SU-DHL-6 (cell line): ENCODE measurements around the gene SSR3.

ENCODE experiments used
- H2AFZ ChIP-seq: fragments of 200-600 bp; sonication (generic); 2 replicates; pipeline ENCODE4 v1.6.1; 2014; ENCODE audit warnings: low read depth, mild to moderate bottlenecking, moderate library complexity, mixed read lengths, antibody characterized with exemption, low read length; ENCODE audit not compliant: severe bottlenecking
- H3F3A ChIP-seq: fragments of 200-600 bp; shearing (Covaris generic); 2 replicates; pipeline ENCODE4 v1.6.0; 2016; ENCODE audit warnings: antibody characterized with exemption, mild to moderate bottlenecking; ENCODE audit not compliant: insufficient read depth
- H3K27ac ChIP-seq: fragments of 200-600 bp; sonication (generic); 2 replicates; pipeline ENCODE4 v1.5.1; 2016; ENCODE audit warnings: low read depth, mild to moderate bottlenecking, low read length, moderate library complexity, mixed read lengths
- H3K27me3 ChIP-seq: fragments of 200-600 bp; sonication (generic), shearing (Covaris generic); 2 replicates; pipeline ENCODE4 v1.6.0; 2014; ENCODE audit warnings: mild to moderate bottlenecking, low read length
- H3K36me3 ChIP-seq: fragments of 200-600 bp; sonication (generic); 2 replicates; pipeline ENCODE4 v1.6.1; 2014; ENCODE audit warnings: mild to moderate bottlenecking, low read length, mixed read lengths
- H3K4me2 ChIP-seq: fragments of 300-600, 200-600 bp; shearing (Covaris generic), sonication (generic); 2 replicates; pipeline ENCODE4 v1.6.0; 2014; ENCODE audit warnings: low read length, low read depth, mild to moderate bottlenecking; ENCODE audit not compliant: poor library complexity, severe bottlenecking
- H3K4me3 ChIP-seq: fragments of 200-600 bp; sonication (generic); 2 replicates; pipeline ENCODE4 v1.5.1; 2014; ENCODE audit warnings: antibody characterized with exemption, low read length, mild to moderate bottlenecking, mixed read lengths; ENCODE audit not compliant: insufficient read depth, poor library complexity, severe bottlenecking
- H3K79me2 ChIP-seq: fragments of 200-600 bp; sonication (generic); 2 replicates; pipeline ENCODE4 v1.6.1; 2014; ENCODE audit warnings: mild to moderate bottlenecking, low read length, moderate library complexity; ENCODE audit not compliant: insufficient read depth
- H3K9ac ChIP-seq: fragments of 200-600 bp; sonication (generic); 2 replicates; pipeline ENCODE4 v1.7.0; 2014; ENCODE audit warnings: mild to moderate bottlenecking, low read length
- H3K9me2 ChIP-seq: fragments of 200-600 bp; sonication (generic); replicated peaks from 2 replicates; pipeline ENCODE4 v1.6.1; 2014; ENCODE audit warnings: low read length; ENCODE audit not compliant: insufficient read depth
- H3K9me3 ChIP-seq: fragments of 200-600 bp; sonication (generic); 2 replicates; pipeline ENCODE4 v1.6.1; 2014; ENCODE audit warnings: low read length, mixed read lengths; ENCODE audit not compliant: insufficient read depth
- H4K20me1 ChIP-seq: fragments of 200-600 bp; sonication (generic); 2 replicates; pipeline ENCODE4 v1.6.1; 2014; ENCODE audit warnings: low read depth, mild to moderate bottlenecking, antibody characterized with exemption, low read length, moderate library complexity, mixed read lengths
- EZH2phosphoT487 ChIP-seq: fragments of 200-600 bp; sonication (generic), shearing (Covaris generic); conservative IDR thresholded peaks from 2 replicates; pipeline ENCODE4 v1.6.1; 2018; ENCODE audit warnings: mild to moderate bottlenecking, antibody characterized with exemption, low read length, moderate library complexity, mixed read lengths
- TF ChIP-seq, protein P1 (sequence below): fragments of 200-600 bp; sonication (generic); IDR thresholded peaks from one replicate; pipeline ENCODE4 v1.5.1; 2017; ENCODE audit warnings: antibody characterized with exemption, mild to moderate bottlenecking, low read length, moderate library complexity; ENCODE audit not compliant: insufficient read depth, poor library complexity, severe bottlenecking

SSR3 gene

DNA sequence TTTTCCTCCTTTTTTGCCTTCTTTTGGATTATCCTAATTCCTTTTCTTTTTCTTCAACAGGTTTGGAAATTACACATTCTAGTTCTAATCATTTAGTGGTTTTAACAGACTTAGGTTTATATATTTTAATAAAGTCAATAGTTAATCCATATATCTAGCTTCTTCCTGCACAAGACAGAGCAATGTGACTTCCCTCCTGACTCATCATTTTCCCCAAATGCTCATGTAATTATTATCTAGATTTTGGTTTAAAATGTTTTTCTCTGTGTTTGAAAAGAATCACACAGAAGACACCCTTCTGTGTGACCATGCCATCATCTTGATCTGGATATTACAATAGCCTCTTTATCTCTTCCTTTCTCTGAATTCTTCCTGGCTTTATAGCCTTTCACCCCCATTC, 28.6 kb upstream of the SSR3 start:
- H3K9me3 ChIP-seq: no peaks in the 10 kb centered on the region
- H3K27ac ChIP-seq: no peak overlapping the region

DNA sequence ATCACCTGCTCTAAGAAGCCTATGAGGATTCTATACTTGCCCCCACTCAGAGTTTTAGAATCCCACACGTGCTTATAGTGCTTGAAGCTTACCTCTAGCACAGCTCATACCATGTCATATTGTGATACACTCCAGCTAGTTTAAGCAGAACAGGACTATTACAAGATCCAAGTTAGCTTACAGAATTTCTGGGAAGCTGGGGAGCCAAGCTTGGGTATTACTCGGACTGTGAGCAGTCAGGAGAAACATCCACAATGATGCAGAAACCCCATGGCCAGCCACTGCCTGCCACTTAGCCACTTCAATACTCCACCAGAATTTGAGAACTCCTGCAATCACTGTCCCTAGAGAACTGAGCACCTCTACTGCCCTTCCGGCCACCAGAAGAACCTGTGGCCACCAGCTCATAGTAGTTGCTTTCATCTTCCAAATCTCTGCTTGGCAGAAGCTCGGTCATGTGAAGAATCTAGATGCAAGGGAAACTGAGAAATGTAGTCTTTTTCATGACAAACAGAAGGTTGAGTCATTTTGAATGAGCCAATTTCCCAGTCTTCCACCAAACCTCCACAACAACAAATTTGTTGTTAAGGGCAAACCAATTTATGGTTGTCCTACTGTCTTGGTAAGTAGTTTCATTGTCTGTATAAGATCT, 27.7 kb upstream of the SSR3 start:
- no peaks in the 10 kb centered on the region for H3F3A ChIP-seq
- H3K4me3 ChIP-seq: no peak overlapping the region
- H3K27ac ChIP-seq: no peak overlapping the region
- H3K9me3 ChIP-seq: no peaks in the 10 kb centered on the region
- TF ChIP-seq, protein P1, sequence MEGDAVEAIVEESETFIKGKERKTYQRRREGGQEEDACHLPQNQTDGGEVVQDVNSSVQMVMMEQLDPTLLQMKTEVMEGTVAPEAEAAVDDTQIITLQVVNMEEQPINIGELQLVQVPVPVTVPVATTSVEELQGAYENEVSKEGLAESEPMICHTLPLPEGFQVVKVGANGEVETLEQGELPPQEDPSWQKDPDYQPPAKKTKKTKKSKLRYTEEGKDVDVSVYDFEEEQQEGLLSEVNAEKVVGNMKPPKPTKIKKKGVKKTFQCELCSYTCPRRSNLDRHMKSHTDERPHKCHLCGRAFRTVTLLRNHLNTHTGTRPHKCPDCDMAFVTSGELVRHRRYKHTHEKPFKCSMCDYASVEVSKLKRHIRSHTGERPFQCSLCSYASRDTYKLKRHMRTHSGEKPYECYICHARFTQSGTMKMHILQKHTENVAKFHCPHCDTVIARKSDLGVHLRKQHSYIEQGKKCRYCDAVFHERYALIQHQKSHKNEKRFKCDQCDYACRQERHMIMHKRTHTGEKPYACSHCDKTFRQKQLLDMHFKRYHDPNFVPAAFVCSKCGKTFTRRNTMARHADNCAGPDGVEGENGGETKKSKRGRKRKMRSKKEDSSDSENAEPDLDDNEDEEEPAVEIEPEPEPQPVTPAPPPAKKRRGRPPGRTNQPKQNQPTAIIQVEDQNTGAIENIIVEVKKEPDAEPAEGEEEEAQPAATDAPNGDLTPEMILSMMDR: no peak
- no peak for TF ChIP-seq EZH2phosphoT487
- no peaks in the 10 kb centered on the region for H3K79me2 ChIP-seq
- H3K4me2 ChIP-seq: no peak overlapping the region
- H3K9ac ChIP-seq: no peak overlapping the region
- no peaks in the 10 kb centered on the region for H4K20me1 ChIP-seq
- no peaks in the 10 kb centered on the region for H3K27me3 ChIP-seq
- no peaks in the 10 kb centered on the region for H3K9me2 ChIP-seq
- H3K36me3 ChIP-seq: no peaks in the 10 kb centered on the region
- H2AFZ ChIP-seq: no peak overlapping the region

More for the DNA sequence above, 28.6 kb upstream of the SSR3 start:
- H3K4me3 ChIP-seq: no peak overlapping the region
- H2AFZ ChIP-seq: no peak overlapping the region
- no peaks in the 10 kb centered on the region for H3K36me3 ChIP-seq
- H3K9ac ChIP-seq: no peak overlapping the region
- H3K27me3 ChIP-seq: no peaks in the 10 kb centered on the region
- TF ChIP-seq, protein P1: no peak
- no peak for TF ChIP-seq EZH2phosphoT487
- H3K4me2 ChIP-seq: no peak overlapping the region
- no peaks in the 10 kb centered on the region for H4K20me1 ChIP-seq
- no peaks in the 10 kb centered on the region for H3K79me2 ChIP-seq
- H3F3A ChIP-seq: no peaks in the 10 kb centered on the region
- no peaks in the 10 kb centered on the region for H3K9me2 ChIP-seq

DNA sequence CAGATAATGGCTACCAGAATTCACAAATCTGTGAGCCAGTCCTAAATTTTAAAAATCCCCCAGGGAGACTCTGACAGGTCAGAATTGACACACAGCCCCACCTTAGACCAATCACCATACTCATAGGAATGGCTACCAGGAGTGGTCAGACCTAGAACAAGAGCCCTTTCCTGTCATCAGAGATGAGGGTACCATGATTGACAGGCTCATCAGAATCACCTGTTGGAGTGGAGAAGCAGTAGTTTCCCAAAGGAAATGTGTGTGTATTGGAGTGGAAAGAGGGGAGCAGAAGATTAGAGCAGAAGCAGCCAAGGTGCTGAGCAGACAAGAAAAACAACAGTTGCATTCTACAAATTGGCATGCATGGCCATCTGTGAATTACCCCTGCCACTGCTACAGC, 27.0 kb upstream of the SSR3 start:
- H2AFZ ChIP-seq: no peak overlapping the region
- H3K9me2 ChIP-seq: no peaks in the 10 kb centered on the region
- no peaks in the 10 kb centered on the region for H3K36me3 ChIP-seq
- TF ChIP-seq, protein P1: no peak
- no peaks in the 10 kb centered on the region for H3K9me3 ChIP-seq
- H3K4me2 ChIP-seq: no peak overlapping the region
- no peaks in the 10 kb centered on the region for H4K20me1 ChIP-seq
- H3K9ac ChIP-seq: no peak overlapping the region
- no peaks in the 10 kb centered on the region for H3K27me3 ChIP-seq
- no peaks in the 10 kb centered on the region for H3K79me2 ChIP-seq
- H3K4me3 ChIP-seq: no peak overlapping the region
- no peaks in the 10 kb centered on the region for H3F3A ChIP-seq
- H3K27ac ChIP-seq: no peak overlapping the region
